MM.1S (cell line): Measurements from ENCODE around the gene CNOT2.

Experiments
- DNase-seq: peaks from one replicate; pipeline ENCODE4 v3.0.0-alpha.2; 2015
- H2AFZ ChIP-seq: fragments of 300-600 bp; sonication (generic); 2 replicates; pipeline ENCODE4 v1.6.0; 2016; ENCODE audit warnings: antibody characterized with exemption, low read length
- H3F3A ChIP-seq: fragments of 300-600 bp; sonication (generic); 2 replicates; pipeline ENCODE4 v1.6.1; 2016; ENCODE audit warnings: mild to moderate bottlenecking, antibody characterized with exemption, low read length, moderate library complexity, mixed read lengths; ENCODE audit not compliant: insufficient read depth
- H3K27ac ChIP-seq: fragments of 300-600 bp; sonication (generic); 2 replicates; pipeline ENCODE4 v1.5.1; 2016; ENCODE audit warnings: mild to moderate bottlenecking, low read length
- H3K27me3 ChIP-seq: fragments of 300-600 bp; sonication (generic); replicated peaks from 2 replicates; pipeline ENCODE4 v1.6.0; 2016; ENCODE audit warnings: low read length; ENCODE audit not compliant: insufficient read depth
- H3K36me3 ChIP-seq: fragments of 300-600 bp; sonication (generic); replicated peaks from 2 replicates; pipeline ENCODE4 v1.6.1; 2016; ENCODE audit warnings: mild to moderate bottlenecking, low read length, mixed read lengths; ENCODE audit not compliant: insufficient read depth
- H3K4me1 ChIP-seq: fragments of 300-600 bp; sonication (generic); 2 replicates; pipeline ENCODE4 v1.6.1; 2016; ENCODE audit warnings: low read length, mixed read lengths
- H3K4me2 ChIP-seq: fragments of 300-600 bp; sonication (generic); 2 replicates; pipeline ENCODE4 v1.6.0; 2016; ENCODE audit warnings: low read depth, low read length
- H3K4me3 ChIP-seq: fragments of 300-600 bp; sonication (generic); 2 replicates; pipeline ENCODE4 v1.5.1; 2016; ENCODE audit warnings: low read length, mixed read lengths
- H3K79me2 ChIP-seq: fragments of 300-600 bp; sonication (generic); 2 replicates; pipeline ENCODE4 v1.6.1; 2016; ENCODE audit warnings: mixed run types, low read length, mixed read lengths
- H3K9ac ChIP-seq: fragments of 300-600 bp; sonication (generic); 2 replicates; pipeline ENCODE4 v1.6.1; 2016; ENCODE audit warnings: low read length, mixed read lengths
- H3K9me2 ChIP-seq: fragments of 300-600 bp; sonication (generic); replicated peaks from 2 replicates; pipeline ENCODE4 v1.6.1; 2016; ENCODE audit warnings: mild to moderate bottlenecking, low read length, mixed read lengths; ENCODE audit not compliant: insufficient read depth
- H3K9me3 ChIP-seq: fragments of 300-600 bp; sonication (generic); replicated peaks from 2 replicates; pipeline ENCODE4 v1.6.1; 2016; ENCODE audit warnings: mild to moderate bottlenecking, low read length, mixed read lengths; ENCODE audit not compliant: insufficient read depth
- H4K20me1 ChIP-seq: fragments of 300-600 bp; sonication (generic); 2 replicates; pipeline ENCODE4 v1.6.1; 2016; ENCODE audit warnings: mild to moderate bottlenecking, low read length, moderate library complexity, mixed read lengths; ENCODE audit not compliant: insufficient read depth
- EZH2 ChIP-seq: fragments of 300-600 bp; sonication (generic); optimal IDR thresholded peaks from 2 replicates; pipeline ENCODE3; 2017; ENCODE audit warnings: low read depth, mild to moderate bottlenecking, antibody characterized with exemption, low read length, mixed read lengths
- EZH2phosphoT487 ChIP-seq: fragments of 300-600 bp; sonication (generic); IDR thresholded peaks from 2 replicates; pipeline ENCODE4 v1.6.1; 2018; ENCODE audit warnings: antibody characterized with exemption, low read length
- TF ChIP-seq, protein P1 (sequence below): fragments of 300-600 bp; sonication (generic); IDR thresholded peaks from 2 replicates; pipeline ENCODE4 v1.5.1; 2016; ENCODE audit warnings: antibody characterized with exemption, low read length, mixed read lengths

Gene CNOT2

DNA sequence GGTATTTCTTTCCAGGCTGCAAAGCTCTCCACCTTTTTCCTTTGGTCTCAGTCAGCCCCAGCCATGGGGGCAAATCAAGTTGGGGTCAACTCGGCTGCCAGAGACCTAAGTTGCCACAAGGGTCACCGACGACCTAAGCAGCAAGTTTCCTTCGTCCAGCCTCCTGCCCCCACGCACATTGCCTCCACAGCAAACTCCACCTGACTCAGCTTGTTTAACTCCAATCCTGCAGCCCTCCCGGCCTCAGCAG, 122.1 kb downstream of the CNOT2 start:
- H3K27me3 ChIP-seq: peaks cover 19% of the 10 kb centered on the region; the same call in 1 of the 2 replicates
- no peaks in the 10 kb centered on the region for H3K36me3 ChIP-seq
- H3K27ac ChIP-seq: no peak overlapping the region
- no peak for DNase-seq
- peak overlapping the region; percentile 100 for H3K4me2 ChIP-seq
- peak overlapping the region; percentile 86 for H3K4me3 ChIP-seq
- no peaks in the 10 kb centered on the region for H3K9me2 ChIP-seq
- peak overlapping the region; percentile 44; the same call in 1 of the 2 replicates for H3K9ac ChIP-seq
- no peaks in the 10 kb centered on the region for H3K9me3 ChIP-seq
- peaks cover 8% of the 10 kb centered on the region for H3F3A ChIP-seq
- H3K79me2 ChIP-seq: no peaks in the 10 kb centered on the region
- no peaks in the 10 kb centered on the region for H4K20me1 ChIP-seq
- H2AFZ ChIP-seq: peak overlapping the region; percentile 82
- TF ChIP-seq, protein P1, sequence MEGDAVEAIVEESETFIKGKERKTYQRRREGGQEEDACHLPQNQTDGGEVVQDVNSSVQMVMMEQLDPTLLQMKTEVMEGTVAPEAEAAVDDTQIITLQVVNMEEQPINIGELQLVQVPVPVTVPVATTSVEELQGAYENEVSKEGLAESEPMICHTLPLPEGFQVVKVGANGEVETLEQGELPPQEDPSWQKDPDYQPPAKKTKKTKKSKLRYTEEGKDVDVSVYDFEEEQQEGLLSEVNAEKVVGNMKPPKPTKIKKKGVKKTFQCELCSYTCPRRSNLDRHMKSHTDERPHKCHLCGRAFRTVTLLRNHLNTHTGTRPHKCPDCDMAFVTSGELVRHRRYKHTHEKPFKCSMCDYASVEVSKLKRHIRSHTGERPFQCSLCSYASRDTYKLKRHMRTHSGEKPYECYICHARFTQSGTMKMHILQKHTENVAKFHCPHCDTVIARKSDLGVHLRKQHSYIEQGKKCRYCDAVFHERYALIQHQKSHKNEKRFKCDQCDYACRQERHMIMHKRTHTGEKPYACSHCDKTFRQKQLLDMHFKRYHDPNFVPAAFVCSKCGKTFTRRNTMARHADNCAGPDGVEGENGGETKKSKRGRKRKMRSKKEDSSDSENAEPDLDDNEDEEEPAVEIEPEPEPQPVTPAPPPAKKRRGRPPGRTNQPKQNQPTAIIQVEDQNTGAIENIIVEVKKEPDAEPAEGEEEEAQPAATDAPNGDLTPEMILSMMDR: no peak
- TF ChIP-seq EZH2 (no peak), EZH2phosphoT487 (no peak)
- no peaks in the 10 kb centered on the region; the same call in 1 of the 2 replicates for H3K4me1 ChIP-seq

DNA sequence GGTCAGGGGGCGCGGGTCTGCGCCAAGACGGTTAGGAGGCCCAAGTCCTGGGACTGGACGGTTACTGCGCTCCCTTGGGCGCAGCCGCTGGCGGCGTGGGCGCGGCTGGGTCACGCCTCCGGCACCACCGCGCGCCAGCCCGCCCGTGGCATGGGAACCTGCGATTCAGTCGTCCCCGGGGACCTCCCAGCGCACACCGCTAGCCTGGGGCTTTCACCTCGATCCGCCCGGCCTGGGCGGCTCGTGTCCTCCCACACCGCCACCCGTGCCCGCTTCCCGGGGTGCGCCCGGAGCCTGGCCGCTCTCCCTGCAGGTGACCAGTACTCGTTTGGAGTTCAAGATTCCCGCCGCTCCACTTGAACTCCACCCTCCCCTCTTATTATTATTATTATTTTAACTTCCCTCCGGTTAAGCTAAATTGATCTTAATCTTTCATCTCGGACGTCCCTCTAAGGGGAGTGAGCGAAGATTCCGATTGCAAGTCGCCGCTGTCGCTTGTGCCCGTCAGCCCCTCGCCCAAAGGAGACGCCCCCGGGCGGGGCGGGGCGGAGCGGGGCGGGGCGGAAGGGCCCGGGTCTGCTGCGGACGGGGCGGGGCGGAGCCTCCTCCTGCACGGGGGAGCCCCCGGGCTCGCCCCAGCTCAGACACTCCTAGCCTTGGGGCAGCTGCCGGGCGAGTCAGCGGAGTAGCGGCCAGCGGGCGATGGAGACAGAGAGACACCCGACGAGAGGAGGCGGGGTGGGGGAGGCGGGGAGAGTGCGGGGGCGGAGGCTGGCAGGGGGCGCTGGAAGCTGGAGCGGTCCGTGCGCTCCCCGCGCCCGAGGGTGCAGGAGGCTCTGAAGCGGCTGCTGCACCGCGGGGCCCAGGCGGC, 122.7 kb downstream of the CNOT2 start, which contains the start of gene KCNMB4:
TSS of gene KCNMB4 (plus strand) at position 643 of the 871 bp plus-strand sequence. CDS start 445 bp downstream, outside the sequence.
- H3K27ac ChIP-seq: no peak within 1 kb of the TSS
- peak within 1 kb of the TSS; percentile 93 for H2AFZ ChIP-seq
- H4K20me1 ChIP-seq: no peaks in the 10 kb centered on the region
- peaks cover 19% of the 10 kb centered on the region; the same call in 1 of the 2 replicates for H3K27me3 ChIP-seq
- no peaks in the 10 kb centered on the region for H3K36me3 ChIP-seq
- DNase-seq: peak; percentile 79
- no peaks in the 10 kb centered on the region for H3K79me2 ChIP-seq
- peak within 1 kb of the TSS; percentile 100 for H3K4me2 ChIP-seq
- TF ChIP-seq EZH2 (no peak), EZH2phosphoT487 (no peak)
- TF ChIP-seq, protein P1: no peak
- H3K4me1 ChIP-seq: no peaks in the 10 kb centered on the region; the same call in 1 of the 2 replicates
- H3F3A ChIP-seq: peaks cover 8% of the 10 kb centered on the region
- H3K9me3 ChIP-seq: no peaks in the 10 kb centered on the region
- H3K4me3 ChIP-seq: peak within 1 kb of the TSS; percentile 88
- H3K9ac ChIP-seq: peak within 1 kb of the TSS; percentile 44; the same call in 1 of the 2 replicates
- no peaks in the 10 kb centered on the region for H3K9me2 ChIP-seq

DNA sequence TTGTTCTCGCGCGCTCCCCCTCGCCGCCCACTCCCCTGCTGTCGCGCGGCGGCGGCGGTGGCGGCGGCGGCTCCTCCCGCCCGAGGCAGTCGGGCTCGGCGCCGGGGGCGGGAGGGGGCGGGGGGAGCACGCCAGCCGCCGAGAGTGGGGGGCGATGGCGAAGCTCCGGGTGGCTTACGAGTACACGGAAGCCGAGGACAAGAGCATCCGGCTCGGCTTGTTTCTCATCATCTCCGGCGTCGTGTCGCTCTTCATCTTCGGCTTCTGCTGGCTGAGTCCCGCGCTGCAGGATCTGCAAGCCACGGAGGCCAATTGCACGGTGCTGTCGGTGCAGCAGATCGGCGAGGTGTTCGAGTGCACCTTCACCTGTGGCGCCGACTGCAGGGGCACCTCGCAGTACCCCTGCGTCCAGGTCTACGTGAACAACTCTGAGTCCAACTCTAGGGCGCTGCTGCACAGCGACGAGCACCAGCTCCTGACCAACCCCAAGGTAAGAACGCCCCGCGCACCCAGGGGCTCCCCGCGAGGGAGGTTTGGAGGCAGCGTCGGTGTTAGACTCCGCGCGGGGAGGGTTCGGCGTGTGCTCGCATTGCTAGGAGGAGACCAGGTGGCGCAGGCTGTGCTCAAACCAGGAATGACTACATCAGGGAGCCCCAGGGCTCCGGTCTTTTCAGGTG, 123.5 kb downstream of the CNOT2 start:
- no peaks in the 10 kb centered on the region for H3K36me3 ChIP-seq
- H3K79me2 ChIP-seq: no peaks in the 10 kb centered on the region
- no peaks in the 10 kb centered on the region for H3K9me3 ChIP-seq
- H3K9ac ChIP-seq: peak overlapping the region; percentile 1; the same call in 1 of the 2 replicates
- H3F3A ChIP-seq: peaks cover 8% of the 10 kb centered on the region
- no peaks in the 10 kb centered on the region for H3K9me2 ChIP-seq
- H3K4me2 ChIP-seq: peak overlapping the region; percentile 61
- no peaks in the 10 kb centered on the region; the same call in 1 of the 2 replicates for H3K4me1 ChIP-seq
- H2AFZ ChIP-seq: peak overlapping the region; percentile 93
- DNase-seq: peak; percentile 61
- H3K4me3 ChIP-seq: peak overlapping the region; percentile 88
- TF ChIP-seq EZH2phosphoT487 (no peak), EZH2 (no peak)
- TF ChIP-seq, protein P1: no peak; the same call in 1 of the 2 replicates
- no peak overlapping the region for H3K27ac ChIP-seq
- H3K27me3 ChIP-seq: peaks cover 19% of the 10 kb centered on the region; the same call in 1 of the 2 replicates
- no peaks in the 10 kb centered on the region for H4K20me1 ChIP-seq
